GM18499 (cell line): ENCODE data around the gene ADCY9.

Source experiments
- ATAC-seq: cut with Tn5 transposase; IDR thresholded peaks from one replicate; pipeline ENCODE4 v1.9.1; 2021; ENCODE audit warnings: moderate number of reproducible peaks; ENCODE audit not compliant: insufficient read depth, unreplicated experiment

ADCY9 gene

DNA sequence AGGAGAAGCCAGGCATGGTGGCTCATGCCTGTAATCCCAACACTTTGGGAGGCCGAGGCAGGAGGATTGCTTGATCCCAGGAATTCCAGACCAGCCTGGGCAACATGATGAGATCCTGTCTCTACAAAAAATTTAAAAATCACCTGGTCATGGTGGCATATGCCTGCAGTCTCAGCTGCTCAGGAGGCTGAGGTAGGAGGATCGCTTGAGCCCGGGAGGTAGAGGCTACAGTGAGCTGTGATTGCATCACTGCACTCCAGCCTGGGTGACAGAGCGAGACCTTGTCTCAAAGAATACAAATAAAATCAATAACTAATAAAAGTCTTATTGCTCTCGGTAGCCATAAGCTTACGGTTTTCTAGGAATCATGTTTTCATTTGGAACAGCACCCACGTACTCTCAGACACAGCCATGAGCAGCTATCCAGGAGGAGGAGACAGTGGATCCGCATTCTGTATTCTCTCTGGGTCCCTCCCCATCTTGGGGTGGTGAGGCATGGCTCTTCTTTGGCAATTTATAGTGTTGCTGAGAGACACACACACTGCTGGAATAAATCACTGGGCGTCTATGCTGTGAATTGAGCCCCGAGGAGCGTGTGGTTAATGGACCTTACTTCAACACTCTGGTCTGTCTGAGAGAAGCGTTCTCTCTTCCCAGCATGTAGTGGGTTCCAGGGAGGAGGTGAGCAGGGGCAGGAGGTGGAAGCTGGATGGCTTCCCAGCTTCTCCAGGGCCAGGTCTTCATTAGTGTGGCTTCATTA is 8.5 kb upstream of the ADCY9 start:
- no peak for ATAC-seq

DNA sequence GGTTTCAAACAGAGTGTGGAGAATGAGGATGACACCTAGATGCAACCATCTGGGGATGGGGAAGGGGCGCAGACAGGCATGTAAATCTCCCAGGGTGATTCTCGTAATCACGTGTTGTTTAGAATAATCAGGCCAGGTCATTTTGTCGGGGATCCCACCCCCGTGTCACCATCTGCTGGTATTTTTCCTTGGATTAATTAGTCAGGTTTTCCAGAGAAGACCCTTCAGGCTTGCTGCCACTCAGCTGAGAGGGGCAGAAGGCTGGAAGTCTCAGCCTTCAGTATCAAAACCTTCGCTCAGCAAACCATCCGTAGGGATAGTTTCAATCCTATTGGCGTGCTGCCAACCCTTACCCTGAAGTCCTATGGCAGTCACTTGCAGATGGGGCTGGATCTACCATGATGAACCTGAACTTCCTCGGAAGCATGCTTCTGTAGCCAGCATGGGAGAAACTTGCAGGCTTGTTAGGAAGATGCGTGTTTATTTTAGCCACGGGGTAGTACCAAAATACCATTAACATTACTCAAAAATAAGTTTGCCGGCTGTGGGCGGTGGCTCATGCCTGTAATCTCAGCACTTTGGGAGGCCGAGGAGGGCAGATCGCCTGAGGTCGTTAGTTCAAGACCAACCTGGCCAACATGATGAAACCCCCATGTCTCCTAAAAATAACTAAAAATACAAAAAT is 7.5 kb upstream of the ADCY9 start:
- no peak for ATAC-seq

DNA sequence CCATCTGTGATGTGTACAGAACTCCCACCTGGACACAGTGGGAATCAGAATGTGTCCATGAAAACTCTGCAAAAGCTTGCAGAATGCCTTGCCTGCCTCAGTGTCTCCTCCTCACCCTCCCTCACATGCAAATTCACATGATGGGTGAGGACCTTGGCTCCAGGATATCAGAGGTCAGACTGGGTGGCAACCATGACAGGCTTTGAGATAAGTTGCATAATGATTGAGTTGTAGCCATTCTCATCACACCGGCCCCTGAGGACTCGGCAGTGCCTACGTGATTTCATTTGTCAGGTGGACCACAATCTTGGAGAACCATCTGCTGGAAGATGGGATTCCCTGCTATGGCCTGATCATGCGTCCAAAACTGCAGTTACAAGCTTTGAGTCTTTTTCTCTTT is 3.9 kb upstream of the ADCY9 start:
- no peak for ATAC-seq

DNA sequence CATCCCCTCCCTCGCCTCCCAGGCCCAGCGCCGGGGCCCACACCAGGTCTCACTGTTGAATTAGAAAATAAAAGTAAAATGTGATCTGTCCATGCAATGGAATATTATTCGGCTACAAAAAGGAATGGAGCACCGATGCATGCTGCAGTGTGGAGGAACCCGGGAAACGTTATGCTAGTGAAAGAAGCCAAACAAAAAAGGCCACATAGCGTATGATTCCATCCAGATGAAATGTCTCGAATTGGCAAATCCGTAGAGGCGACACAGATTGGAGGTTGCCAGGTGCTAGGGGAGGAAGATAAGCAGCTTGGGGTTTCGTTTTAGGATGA is 972 bp upstream of the ADCY9 start:
- ATAC-seq: no peak

DNA sequence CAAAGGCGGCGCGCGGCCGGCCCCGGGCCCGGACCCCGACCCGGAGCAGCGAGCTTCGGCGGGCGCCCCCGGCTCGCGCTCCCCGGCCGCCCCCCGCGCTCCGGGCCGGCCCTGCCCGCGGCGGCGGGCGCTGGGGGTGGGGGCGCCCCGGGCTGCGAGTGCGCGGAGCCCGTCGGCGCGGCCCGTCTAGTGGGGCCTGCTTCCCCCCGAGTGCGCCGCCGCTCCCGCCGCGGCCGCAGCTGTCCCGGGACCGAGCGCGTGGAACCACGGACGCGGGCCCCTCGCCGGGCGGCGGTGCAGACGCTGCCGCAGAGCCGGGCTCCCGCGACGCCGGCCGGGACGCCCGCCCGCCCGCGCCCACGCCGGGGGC is 308 bp downstream of the ADCY9 start:
- no peak for ATAC-seq

DNA sequence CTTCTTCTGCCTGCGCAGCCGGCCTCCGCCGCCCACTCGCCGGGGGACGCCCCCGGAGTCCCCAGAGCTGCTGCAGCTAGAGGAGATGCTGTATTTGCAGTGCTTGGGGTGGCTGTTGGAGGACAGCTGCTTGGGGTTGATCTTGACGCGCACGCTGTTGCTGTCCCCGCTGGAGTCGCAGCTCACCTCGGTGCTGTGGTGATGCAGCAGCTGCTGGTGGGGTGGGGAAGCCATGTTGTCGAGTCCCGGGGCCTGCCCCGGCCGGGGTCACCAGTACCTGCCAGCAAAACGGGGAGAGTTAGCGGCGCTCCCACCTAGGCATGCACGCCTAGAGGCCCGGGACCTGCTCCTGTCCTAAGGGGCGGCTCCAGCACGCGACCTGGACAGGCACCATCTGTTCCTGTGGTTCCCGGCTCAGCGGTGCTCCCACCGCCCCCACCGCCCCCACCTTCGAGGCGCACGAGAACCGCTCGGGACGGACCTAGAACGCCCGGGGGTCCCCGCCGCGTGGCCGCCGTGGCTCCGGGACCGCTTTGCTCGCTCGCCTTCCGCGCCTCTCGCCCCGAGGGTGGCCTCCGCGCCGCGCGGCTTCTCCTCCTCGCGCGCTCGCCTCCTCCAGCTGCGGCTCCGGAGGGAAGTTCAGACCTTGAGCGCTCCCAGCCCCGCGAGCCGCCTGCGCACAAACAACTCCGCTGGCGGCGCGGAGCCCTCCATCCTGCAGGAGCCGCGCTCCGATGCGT is 863 bp downstream of the ADCY9 start:
- ATAC-seq: no peak

DNA sequence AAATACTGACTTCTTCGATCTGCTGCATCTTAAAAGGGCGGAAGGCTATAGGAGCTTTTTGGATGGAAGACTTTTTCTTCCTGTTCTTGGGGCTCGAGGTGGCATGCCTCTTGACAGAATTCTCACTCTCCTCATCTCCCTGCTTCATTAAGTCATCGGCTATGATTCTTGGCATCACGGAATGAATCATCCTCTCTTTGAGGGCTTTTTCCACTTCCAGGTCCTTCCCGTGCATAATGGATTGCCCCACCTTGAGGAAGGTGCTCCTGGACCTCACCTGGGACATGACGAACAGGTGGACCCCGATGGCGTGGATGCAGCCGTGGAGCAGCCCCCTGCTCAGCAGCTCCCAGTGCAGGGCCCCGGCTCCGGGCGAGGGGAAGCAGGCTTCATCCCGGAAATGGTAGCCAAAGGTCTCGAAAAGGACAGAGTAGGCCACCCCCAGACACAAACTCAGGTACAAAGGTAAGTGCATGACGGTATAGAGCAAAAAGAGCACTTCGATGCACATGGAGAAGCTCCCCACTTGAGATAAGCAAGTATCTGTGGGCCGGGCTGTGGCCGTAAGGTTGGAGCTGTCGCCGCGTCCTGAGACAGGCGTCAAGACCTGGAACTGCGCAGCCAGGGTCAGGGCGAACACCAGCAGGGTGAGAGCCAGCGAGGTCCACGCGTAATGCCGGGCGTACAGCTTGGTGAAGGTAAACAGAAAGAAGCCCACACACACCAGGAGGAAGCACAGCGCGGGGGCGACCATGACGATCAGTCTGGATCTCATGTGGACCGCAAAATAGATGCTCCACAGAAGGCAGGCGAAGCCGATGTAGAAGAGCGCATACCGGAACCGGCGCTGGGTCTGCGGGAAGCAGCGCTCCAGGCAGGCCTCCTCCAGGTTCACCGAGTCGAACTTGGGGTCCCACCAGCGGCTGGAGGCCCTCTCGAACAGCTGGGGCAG is 1.7 kb downstream of the ADCY9 start:
- no peak for ATAC-seq

DNA sequence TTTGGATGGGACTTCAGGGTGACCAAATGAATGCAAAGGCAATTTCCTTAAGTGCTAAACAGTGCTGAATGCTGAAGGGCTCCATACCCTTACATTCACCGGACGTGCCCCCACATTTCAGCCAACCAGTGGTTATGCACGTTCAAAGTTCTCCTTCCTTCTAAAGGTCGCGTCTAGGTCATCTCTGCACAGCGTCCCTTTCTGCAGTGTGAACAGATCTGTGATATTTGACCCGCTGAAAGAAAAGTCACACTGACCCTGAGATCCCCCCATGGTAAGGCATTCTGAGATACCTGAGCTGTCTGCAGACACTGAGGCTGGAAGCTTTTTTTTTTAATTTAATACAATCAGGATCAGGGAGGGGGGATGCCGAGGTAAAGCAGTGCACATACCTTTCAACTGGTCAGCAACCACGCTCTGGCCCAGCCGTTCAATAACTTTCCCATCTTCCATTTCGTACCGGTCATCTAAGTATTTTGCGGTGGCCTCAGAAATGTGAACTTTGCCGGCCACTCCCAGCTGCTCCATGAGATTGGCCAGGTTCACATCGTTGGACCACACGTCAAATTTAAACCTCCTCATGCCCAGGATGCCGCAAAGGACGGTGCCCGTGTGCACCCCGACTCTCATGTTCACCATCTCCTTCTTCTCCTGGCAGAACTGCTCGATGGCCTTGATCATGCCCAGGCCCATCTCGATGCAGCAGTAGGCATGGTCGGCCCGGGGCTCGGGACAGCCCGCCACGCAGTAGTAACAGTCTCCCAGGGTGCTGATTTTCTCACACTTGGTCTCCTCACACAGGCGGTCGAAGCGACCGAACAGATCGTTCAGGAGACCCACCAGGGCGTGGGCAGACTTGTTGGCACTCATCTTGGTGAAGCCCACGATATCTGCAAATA is 2.6 kb downstream of the ADCY9 start:
- ATAC-seq: no peak

DNA sequence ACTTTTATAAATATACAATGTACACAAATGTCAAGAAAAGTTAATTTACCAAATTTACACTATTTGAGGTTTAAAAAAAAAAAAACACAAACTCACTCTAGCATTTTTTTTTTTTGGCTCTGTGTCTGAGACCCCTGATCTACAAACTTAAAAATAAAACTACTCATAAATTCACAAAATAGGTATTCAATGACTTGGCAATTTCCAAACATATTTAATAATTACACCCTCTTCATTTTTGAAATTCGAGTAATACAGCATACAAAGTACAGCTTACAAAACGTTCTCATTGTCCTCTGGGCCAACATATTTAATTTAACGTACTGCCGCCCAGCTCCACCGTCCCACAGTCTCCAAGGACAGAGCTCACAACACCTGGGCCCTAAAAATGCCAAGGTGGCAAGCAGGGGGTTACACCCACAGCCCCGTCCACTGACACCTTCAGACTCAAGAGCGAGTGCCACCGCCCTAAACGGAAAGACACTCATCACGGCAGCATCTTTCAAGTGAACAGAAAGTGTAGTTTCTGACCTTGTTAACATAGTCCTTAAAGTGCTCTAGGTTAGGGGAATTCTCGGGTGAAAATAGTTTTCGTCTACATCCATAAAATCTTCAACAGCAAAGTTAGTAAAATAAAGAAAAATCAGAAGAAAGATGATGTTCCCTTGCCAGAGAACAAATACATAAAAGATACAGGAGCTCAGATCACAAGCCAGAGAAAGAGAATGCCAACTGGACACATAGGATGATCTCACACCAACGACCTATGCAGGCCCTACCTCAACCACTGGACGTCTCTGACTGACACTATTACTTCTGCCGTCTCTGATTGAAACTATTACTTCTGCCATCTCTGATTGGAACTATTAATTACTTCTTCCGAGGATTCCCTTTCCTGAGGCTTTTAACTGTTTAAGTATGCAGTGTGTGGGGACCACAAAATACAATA is 4.2 kb downstream of the ADCY9 start:
- ATAC-seq: no peak

DNA sequence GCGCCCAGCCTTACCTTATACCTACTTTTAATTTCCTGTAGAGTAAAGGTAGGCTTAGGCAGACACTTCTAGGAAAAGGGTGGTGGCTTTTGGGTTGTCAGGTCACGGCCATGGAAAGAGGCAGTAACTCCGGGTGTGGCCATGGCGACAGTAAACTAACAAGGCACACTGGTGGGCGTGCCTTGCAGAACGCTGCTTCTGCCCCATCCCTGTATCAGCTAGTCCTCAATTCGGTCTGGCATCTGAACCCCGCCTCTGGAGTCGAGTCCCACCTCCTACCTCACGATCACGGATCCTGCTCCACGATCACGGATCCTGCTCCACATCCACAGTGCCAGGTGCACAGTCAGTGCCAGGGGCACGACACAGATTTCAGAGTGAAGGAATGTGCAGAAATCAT is 5.6 kb downstream of the ADCY9 start:
- ATAC-seq: no peak

DNA sequence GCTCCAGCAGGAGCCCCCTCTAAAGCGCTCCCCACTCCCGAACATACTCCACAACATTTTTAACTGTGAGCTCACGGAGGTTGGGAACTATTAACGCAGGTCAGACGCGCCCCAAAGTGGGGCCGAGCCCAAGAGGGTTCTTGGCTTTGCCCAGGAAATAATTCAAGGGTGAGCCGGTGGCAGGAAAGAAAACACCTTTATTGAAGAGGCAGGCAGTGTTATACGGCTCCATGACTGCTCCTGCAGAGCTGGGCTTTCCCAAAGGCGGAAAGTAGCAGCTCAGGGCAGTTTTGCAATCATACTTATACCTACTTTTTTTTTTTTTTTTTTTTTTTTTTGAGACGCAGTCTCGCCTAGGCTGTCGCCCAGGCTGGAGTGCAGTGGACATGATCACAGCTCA is 6.2 kb downstream of the ADCY9 start:
- ATAC-seq: no peak

DNA sequence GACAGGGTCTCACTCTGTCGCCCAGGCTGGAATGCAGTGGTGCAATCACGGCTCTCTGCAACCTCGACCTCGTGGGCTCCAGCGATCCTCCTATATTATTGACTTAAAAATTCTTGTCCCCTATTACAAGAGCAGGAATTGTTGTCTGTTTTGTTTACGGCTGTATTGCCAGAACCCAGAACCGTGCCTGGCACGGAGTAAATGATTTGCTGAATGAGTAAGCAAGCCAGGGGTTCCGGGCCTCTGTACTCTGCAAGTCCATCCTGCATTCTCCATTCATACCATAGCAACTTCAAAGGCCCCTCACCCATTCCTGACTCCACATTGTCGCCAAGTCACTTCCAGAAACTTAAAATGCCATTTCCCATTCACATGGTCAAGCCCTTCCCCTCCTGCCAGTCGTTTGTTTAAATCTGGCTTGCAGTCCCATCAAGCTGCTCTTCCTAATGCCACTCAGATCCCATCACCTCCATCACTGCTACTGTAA is 6.9 kb downstream of the ADCY9 start:
- ATAC-seq: no peak

DNA sequence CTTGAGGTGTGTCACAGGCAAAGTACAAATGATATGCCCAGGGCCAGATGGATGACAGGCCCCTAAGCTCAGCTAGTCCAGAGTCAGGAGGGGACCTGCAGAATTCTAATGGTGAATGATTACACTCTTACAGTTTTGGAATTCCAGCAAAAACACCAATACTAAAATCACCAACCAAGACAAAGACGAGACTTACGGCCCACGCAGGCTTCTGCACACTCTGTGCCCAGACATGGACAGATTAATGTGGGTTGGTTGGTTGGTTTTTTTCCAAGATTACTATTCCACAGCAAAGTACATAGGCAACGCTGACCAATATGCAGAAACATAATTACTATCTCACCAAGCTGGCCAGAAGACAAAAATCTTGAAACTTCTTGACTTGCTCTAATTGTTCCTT is 9.7 kb downstream of the ADCY9 start:
- ATAC-seq: no peak

DNA sequence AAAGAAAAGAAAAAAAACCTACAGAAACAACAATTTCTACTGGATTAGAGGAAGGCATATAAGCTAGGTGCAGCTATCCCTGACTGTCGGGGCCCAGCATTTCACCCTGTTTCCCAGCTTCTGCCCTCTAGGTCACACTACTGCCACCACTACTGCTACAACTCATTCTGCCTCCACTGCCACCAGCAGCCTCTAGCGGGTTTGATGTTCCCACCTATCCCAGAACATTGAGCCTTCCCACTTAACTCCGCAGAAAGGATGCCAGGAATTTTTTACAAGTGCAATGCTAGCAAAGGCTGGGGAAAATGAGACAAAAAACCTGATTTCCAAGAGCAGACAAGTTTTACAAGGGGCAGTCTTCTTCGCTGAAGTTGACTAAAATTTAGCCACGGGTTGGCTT is 10.4 kb downstream of the ADCY9 start:
- ATAC-seq: no peak

DNA sequence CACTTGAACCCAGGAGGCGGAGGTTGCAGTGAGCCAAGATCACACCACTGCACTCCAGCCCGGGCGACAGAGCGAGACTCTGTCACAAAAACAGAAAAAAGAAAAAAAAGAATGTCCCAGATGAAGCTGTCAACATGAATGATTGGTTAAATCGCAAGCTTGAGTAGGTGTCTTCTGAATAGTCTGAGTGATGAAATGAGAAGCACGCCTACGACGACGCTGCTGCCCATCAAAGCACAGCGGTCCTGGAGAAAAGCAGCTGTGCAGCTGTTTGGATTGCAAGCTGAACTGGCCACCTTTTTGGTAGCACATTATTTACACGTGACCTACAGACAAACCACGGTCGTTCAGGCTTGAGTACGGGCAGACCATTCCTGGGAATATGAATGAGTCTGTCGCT is 12.5 kb downstream of the ADCY9 start:
- ATAC-seq: no peak

DNA sequence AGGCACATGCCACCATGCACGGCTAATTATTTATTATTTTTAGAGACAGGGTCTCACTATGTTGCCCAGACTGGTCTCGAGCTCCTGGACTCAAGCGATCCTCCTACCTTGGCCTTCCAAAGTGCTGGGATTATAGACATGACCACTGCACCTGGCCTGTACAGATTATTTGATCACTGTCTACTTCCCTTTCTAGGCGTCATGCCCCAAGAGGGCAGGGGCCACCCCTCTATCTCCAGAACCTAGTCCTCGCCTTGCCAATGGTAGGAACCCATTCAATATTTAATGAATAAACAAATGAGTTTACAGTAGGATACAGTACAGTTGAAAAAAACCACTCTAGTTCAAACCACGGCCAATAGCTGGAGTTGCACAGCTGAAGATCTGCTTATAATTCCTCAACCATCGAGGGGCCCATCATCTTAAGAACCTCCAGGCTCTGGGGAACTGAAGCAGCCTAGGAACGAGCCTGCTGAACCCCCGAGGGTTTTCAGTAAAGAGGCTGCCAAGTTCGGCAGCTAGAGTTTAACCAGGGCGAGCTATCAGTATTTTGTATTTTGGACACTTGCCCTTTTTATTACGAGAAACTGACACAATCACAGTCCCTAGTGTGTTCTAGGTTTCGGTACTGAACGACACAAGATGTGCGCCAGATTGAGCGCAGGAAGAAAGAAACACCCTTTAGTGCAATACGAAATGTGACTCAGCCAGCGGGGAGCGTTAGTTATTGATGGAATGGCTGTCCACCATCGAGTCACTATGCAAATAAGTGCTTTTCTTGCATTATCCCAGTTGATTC is 14.6 kb downstream of the ADCY9 start:
- no peak for ATAC-seq

DNA sequence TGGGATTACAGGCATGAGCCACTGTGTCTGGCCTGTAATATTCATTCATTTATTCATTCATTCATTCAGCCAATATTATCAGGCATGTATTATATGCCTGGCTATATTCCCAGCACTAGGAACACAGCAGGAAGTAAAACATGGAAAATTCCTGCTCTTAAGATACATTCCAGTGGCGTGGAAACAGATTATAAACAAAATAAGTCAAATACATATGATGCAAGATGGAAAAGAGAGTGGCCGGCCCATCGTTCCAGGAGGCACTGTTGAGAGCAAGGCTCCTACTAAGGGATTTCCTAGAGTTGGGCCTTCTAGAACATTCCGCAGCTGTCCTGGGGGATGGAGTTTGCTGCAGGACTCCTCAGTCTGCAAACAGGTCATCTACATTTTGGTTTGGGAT is 17.7 kb downstream of the ADCY9 start:
- no peak for ATAC-seq

DNA sequence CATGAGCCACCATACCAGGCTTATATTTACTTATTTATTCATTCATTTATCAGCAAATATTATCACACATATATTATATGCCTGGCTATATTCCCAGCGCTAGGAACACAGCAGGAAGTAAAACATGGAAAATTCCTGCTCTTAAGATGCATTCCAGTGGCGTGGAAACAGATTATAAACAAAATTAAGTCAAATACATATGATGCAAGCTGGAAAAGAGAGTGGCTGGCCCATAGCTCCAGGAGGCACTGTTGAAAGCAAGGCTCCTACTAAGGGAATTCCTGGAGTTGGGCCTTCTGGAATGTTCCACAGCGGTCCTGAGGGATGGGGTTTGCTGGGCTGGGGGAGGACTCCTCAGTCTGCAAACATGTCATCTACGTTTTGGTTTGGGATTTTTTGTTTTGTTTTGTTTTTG is 18.4 kb downstream of the ADCY9 start:
- ATAC-seq: no peak
